GM18505 (cell line): ENCODE results near the gene ANO3.

ENCODE experiments used
- ATAC-seq: cut with Tn5 transposase; IDR thresholded peaks from one replicate; pipeline ENCODE4 v1.9.1; 2021; ENCODE audit not compliant: unreplicated experiment
- POLR2A ChIP-seq: IDR thresholded peaks from 4 replicates; pipeline ENCODE4 v1.6.1; 2011; ENCODE audit warnings: borderline replicate concordance; ENCODE audit not compliant: insufficient read depth, insufficient read length; ENCODE audit errors: extremely low read depth

Gene ANO3

GRCh38 chr11:26326793-26327400 is 5.0 kb upstream of the ANO3 start:
- no peak for TF ChIP-seq POLR2A
- no peak for ATAC-seq

DNA sequence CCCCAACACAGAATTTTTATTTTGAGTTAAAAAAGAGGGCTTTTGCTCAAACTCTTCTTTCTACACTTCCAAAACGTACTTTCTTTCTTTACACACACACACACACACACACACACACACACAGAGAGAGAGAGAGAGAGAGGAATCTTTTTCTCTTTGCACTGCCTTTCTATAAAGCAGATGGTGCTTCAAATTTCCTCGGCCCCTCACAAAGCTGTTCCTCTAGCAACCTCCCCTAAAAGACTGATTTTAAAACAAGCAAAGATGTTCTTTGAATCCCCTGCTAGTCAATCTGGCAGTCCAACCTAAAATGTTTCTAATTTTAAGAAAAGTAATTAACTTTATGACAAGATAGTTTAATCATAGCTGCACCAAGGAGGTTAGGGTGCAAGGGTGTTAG is 2.7 kb upstream of the ANO3 start:
- no peak for ATAC-seq
- TF ChIP-seq POLR2A, result no peak

- ATAC-seq, result no peak
- no peak for TF ChIP-seq POLR2A
Observed at GRCh38 chr11:26330262-26330661, 1.7 kb upstream of the ANO3 start.

DNA sequence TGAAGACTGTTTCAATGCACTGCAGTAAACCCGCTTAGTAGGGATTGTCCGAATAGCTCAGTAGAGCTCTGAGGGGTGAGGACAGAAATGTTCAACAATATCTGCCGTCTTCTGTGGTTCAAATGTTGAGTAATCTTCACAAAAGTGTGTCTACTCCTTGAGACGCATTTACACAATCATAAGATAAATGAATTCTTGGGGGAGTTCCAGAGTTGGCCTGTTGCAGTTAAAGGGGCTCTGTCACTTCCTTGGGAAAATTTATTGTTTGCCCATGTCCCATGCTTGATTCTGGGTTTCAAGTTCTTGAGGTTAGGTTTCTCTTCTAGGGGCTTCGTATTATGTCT is 614 bp downstream of the ANO3 start:
- TF ChIP-seq POLR2A, result no peak
- ATAC-seq, result no peak

DNA sequence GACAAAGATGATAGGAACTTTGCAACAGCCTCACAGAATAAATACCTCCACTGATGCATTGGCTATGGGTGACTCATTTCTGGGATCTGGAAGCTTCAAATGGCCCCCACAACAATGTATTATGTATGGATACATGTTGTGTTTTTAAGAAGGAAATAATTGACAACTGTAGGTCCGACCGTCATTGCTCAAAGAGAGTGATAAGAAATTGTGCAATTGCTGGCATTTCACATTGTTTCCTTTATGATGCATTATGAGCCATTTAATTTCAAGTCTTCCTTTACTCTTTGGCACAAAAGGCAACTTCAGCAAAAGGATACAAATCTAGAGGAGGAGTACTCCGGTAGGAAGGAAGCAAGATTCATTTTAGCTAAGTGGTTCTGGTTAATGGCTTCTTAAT is 2.0 kb downstream of the ANO3 start:
- no peak for TF ChIP-seq POLR2A
- ATAC-seq, result no peak

- no peak for TF ChIP-seq POLR2A
- ATAC-seq, result no peak
Observed at GRCh38 chr11:26335903-26336302, 4.0 kb downstream of the ANO3 start.

DNA sequence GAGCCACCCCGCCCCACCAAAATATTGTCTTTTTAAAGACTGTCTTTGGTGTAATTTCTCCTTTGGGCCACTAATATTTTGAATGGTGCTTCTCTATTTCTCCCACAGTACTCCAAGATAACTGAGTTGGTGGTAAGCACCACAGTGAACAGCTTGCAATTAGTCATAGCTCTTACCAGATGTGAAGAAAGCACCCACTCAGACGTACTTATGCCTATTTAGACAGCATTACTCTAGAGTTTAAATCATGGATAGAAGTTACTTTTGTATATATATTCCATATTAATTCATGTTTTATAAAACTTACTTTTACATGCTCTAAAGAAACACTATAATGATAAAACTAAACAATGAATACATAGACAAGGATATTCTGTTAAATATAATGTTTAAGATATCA is 12.7 kb downstream of the ANO3 start:
- no peak for TF ChIP-seq POLR2A
- no peak for ATAC-seq

DNA sequence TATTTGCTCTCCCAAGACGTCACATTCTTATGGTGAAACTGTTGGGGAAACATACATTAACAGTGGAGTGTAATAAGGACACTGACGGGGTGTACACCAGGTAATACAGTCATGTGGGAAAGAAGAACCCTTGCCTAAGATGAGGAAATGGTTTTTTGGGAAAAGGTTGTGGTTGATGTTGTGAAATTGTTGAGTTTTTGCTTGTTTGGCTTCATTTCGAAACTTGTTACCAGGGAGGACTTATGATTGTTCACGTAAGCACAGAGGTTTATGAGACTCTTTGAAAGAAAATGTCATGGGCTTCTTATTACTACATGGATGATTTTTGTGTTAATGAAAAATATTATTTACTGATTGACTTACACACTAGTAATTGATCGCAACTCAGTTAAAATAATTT is 16.8 kb downstream of the ANO3 start:
- TF ChIP-seq POLR2A, result no peak
- ATAC-seq, result no peak

DNA sequence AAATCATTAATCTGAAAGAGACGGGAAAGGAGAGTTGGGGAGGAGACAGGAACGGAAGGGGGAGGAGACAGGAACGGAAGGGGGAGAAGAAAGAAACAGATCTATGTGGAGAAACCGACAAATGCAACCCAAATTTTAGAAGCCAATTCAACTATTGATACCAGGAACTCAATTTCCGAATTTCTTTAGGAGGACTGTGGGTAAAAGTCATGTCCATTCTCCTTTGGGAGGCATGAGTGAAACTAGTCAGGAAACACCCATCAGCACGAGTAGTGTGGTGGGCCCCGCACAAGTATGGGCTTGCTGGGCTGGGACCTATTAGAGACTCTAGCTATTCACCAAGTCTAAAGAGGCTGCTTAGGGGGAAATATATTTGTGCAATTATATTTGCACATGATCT is 18.1 kb downstream of the ANO3 start:
- ATAC-seq, result no peak

GRCh38 chr11:26353010-26353409 is 21.1 kb downstream of the ANO3 start:
- no peak for TF ChIP-seq POLR2A
- ATAC-seq, result no peak

More for the DNA sequence above, 18.1 kb downstream of the ANO3 start:
- TF ChIP-seq POLR2A, result no peak

DNA sequence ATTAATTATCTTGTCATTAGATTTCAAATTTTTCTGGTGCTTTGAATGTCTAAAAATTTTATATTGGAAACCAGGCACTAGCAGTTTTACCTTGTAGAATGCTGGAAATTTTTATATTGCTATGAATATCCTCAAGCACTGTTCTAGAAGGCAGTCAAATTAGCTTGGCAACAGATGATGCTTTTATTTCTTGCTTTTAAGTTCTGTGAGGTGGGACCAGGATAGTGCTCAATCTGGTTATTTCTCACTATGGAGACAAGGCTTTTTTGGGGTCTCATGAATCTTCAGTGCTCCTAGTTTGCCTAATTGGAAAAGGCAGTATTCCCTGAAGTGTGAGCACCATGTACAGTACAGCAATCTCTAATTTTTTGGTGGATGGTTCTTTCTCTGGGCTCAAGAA is 27.1 kb downstream of the ANO3 start:
- no peak for ATAC-seq
- TF ChIP-seq POLR2A, result no peak

GRCh38 chr11:26365284-26365683 is 33.4 kb downstream of the ANO3 start:
- no peak for TF ChIP-seq POLR2A
- ATAC-seq, result no peak

DNA sequence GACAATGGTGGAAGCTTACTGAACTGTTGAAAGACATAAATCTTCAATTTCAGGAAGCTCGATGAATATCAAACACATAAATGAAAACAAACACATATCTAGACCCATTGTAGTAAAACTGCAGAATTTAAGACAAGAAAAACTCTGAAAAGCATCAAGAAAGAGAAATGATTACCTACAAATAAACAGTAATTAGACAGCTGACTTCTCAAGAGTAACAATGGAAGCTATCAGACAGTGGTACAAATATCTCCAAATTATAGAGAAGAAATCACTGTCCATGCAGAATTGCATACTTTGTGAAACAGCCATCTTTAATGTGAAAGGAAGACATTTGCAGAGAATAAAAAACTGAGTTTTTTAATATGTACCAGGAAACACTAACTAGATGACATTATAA is 45.7 kb downstream of the ANO3 start:
- TF ChIP-seq POLR2A, result no peak
- no peak for ATAC-seq

GRCh38 chr11:26399336-26399735 is 67.4 kb downstream of the ANO3 start:
- no peak for ATAC-seq
- TF ChIP-seq POLR2A, result no peak
